Neural crest cell (in vitro differentiated cells): ENCODE results near the gene ZFP92. TPM values are rescaled to one million over a fixed set of nuclear protein-coding genes. Genes with fewer than 3 reads are reported as not detected.

ENCODE experiments used
- DNase-seq: peaks from one replicate; pipeline ENCODE4 v3.0.0; 2021; ENCODE audit warnings: low read depth, mixed read lengths, low spot score
- H3K27ac Mint-ChIP-seq: one replicate; pipeline ENCODE4 v1.8.0; 2021; ENCODE audit warnings: mild to moderate bottlenecking, mixed read lengths; ENCODE audit not compliant: unreplicated experiment
- H3K27me3 Mint-ChIP-seq: 2 replicates; pipeline ENCODE4 v1.8.0; 2021; ENCODE audit warnings: low read depth, mild to moderate bottlenecking, mixed read lengths
- H3K36me3 Mint-ChIP-seq: 2 replicates; pipeline ENCODE4 v1.8.0; 2021; ENCODE audit warnings: low read depth, mild to moderate bottlenecking, mixed read lengths
- H3K4me1 Mint-ChIP-seq: 2 replicates; pipeline ENCODE4 v1.8.0; 2021; ENCODE audit warnings: mixed read lengths
- H3K4me3 Mint-ChIP-seq: one replicate; pipeline ENCODE4 v1.8.0; 2021; ENCODE audit warnings: mild to moderate bottlenecking, mixed read lengths
- H3K9me3 Mint-ChIP-seq: 2 replicates; pipeline ENCODE4 v1.8.0; 2021; ENCODE audit warnings: mixed read lengths
- CTCF ChIP-seq: fragments of 200-600 bp; sonication (generic); conservative IDR thresholded peaks from 2 replicates; pipeline ENCODE4 v1.5.0; 2021; ENCODE audit warnings: antibody characterized with exemption, mild to moderate bottlenecking
- total RNA-seq: library from RNA; stranded (reverse); gene quantifications from 2 replicates; pipeline ENCODE4 v1.2.1, GENCODE V29; 2021

Gene ZFP92
- total RNA-seq, 1 donor from 2014 or later = 0.23 TPM

GRCh38 chrX:153395613-153396319 lies 15.5 kb upstream of the ZFP92 start:
- Mint-ChIP-seq H3K27me3 (peaks cover 2% of the 10 kb centered on the region), H3K4me1 (no peaks in the 10 kb centered on the region), H3K4me3 (no peak overlapping the region), H3K9me3 (no peaks in the 10 kb centered on the region), H3K27ac (no peak overlapping the region), H3K36me3 (no peaks in the 10 kb centered on the region)
- no peak for TF ChIP-seq CTCF
- DNase-seq = no peak

- H3K9me3 Mint-ChIP-seq = peaks cover 3% of the 10 kb centered on the region
- no peaks in the 10 kb centered on the region for H3K4me1 Mint-ChIP-seq
- no peak for TF ChIP-seq CTCF
- H3K27me3 Mint-ChIP-seq = peaks cover 5% of the 10 kb centered on the region
- DNase-seq = no peak
- peaks cover 3% of the 10 kb centered on the region for H3K36me3 Mint-ChIP-seq
- no peak overlapping the region for H3K27ac Mint-ChIP-seq
- H3K4me3 Mint-ChIP-seq = no peak overlapping the region
Observed at GRCh38 chrX:153396320-153397195, 14.7 kb upstream of the ZFP92 start.

GRCh38 chrX:153397256-153397960 lies 13.9 kb upstream of the ZFP92 start:
- H3K9me3 Mint-ChIP-seq = peaks cover 7% of the 10 kb centered on the region
- no peak for DNase-seq
- TF ChIP-seq CTCF = no peak
- H3K4me1 Mint-ChIP-seq = no peaks in the 10 kb centered on the region
- H3K36me3 Mint-ChIP-seq = peaks cover 3% of the 10 kb centered on the region
- H3K4me3 Mint-ChIP-seq = no peak overlapping the region
- no peak overlapping the region for H3K27ac Mint-ChIP-seq
- peaks cover 6% of the 10 kb centered on the region for H3K27me3 Mint-ChIP-seq

DNA sequence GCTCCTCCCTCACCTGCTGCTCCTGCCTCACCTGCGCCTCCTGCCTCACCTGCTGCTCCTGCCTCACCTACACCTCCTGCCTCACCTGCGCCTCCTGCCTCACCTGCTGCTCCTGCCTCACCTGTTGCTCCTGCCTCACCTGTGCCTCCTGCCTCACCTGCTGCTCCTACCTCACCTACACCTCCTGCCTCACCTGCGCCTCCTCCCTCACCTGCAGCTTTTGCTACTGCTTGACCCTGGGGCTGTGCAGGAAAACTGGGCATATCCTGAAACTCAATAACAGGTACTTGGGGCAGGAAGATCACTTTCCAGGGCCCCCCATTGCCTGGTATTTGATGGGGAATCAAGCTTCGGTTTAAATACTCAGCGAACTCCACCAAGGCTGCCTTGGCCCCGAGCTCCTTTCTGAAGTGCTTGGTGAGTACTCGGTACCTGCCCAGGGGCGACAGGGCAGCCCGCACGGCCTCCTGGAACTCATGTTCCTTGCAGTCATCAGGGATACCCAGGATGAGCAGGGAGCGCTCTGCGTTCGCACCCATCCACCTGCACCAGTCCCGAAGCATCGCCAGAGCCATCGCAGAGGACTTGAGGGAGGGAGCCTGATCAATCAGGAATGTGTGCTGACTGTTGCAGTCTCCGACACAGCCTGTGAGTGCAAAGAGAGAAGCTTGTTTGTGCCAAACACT lies 12.9 kb upstream of the ZFP92 start:
- H3K4me1 Mint-ChIP-seq = no peaks in the 10 kb centered on the region
- TF ChIP-seq CTCF = no peak
- H3K9me3 Mint-ChIP-seq = peaks cover 14% of the 10 kb centered on the region
- no peak overlapping the region for H3K27ac Mint-ChIP-seq
- H3K4me3 Mint-ChIP-seq = no peak overlapping the region
- H3K27me3 Mint-ChIP-seq = peaks cover 13% of the 10 kb centered on the region
- no peak for DNase-seq
- H3K36me3 Mint-ChIP-seq = peaks cover 3% of the 10 kb centered on the region
